Measurements from ENCODE around the gene B4GALT6. TPM values are rescaled to one million over a fixed set of nuclear protein-coding genes. Genes with fewer than 3 reads are reported as not detected.
A peak's percentile ranks its signal among the peaks of the same experiment; 100 is the strongest.

B4GALT6 gene
- total and polyA plus RNA-seq, 10 of the 15 experiments (the other 5 are each of a cell fraction or from before 2014, with no cell fraction given), result 11.9 to 47.4 (median 18.0) TPM

DNA sequence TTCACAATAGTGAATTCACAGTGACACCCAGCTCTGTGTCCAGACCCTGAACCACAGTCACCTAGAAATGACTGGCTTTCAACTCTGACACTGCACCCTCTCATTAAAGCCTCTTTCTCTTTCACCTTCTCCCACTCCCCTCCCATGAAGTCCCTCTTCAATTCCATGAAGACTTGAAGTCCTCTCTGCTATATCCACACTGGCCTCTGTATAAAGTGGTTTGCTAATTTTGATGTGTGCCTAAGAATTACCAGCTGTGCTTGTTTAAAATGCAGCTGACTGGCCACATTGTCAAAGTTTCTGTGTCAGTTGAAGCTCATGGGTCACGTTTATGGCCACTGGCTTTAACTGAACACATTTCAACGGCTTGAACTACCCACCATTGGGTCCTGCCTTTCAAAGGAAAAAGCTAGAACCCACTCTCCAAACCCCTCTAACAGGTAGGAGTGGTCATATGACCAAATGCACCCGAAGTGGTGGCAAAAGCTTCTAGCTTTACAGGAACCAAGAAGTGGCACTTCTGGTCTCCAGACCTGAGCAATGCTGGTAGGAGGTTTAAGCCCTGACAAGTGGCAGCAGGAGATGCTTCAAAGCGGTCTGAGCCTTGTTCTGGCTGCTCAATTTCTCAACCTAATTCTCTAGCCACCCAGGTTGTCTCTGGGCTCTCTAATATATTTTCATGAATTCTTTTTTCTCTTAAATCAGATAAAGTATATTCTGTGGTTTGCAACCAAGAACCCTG, 34.2 kb downstream of the B4GALT6 start (continued):
- no peak for TF ChIP-seq MYC (IDR thresholded peaks at IDR 0.05; ENCODE audit: insufficient read depth, insufficient read length, insufficient replicate concordance, low read length, severe bottlenecking)
- no peak for TF ChIP-seq POLR2A (IDR thresholded peaks at IDR 0.05; ENCODE audit: low read depth, low read length)
- TF ChIP-seq KAT2A (conservative IDR thresholded peaks at IDR 0.05; ENCODE audit: control insufficient read depth, low read depth, low read length), result no peak
- peak in 1 of 2 experiments; percentile 80; a peak in 2 of 4 replicates for TF ChIP-seq BHLHE40 (IDR thresholded peaks at IDR 0.05; ENCODE audit: borderline replicate concordance in 1 of 2, low read depth in 2 of 2, low read length in 1 of 2)
- TF ChIP-seq RUNX3 (IDR thresholded peaks at IDR 0.05; ENCODE audit: low read length), result peak; percentile 75
- no peak for TF ChIP-seq BACH1 (IDR thresholded peaks at IDR 0.05; ENCODE audit: borderline replicate concordance)
- TF ChIP-seq ASH2L (IDR thresholded peaks at IDR 0.05; ENCODE audit: borderline replicate concordance, low read depth), result no peak
- TF ChIP-seq SMC3 (IDR thresholded peaks at IDR 0.05; ENCODE audit: borderline replicate concordance, low read length), result no peak
- peak; percentile 45 for TF ChIP-seq IKZF1 (conservative IDR thresholded peaks at IDR 0.05)
- TF ChIP-seq JUNB (IDR thresholded peaks at IDR 0.05), result peak; percentile 53; the same call in 1 of the 2 replicates
- TF ChIP-seq SUZ12 (IDR thresholded peaks at IDR 0.05; ENCODE audit: unreplicated experiment), result no peak
- TF ChIP-seq EGR1 (IDR thresholded peaks at IDR 0.05; ENCODE audit: borderline replicate concordance in 1 of 2, low read depth in 2 of 2, low read length in 2 of 2), result no peak
- TF ChIP-seq EP300 (IDR thresholded peaks at IDR 0.05; ENCODE audit: borderline replicate concordance in 1 of 2, control insufficient read depth in 1 of 2, low read depth in 2 of 2, low read length in 2 of 2), result peak in 1 of 2 experiments; percentile 44; a peak in 1 of 4 replicates
- peak; percentile 75 for TF ChIP-seq BCL11A (IDR thresholded peaks at IDR 0.05; ENCODE audit: low read depth, low read length)
- TF ChIP-seq YY1 (IDR thresholded peaks at IDR 0.05; ENCODE audit: low read depth, low read length), result no peak
- TF ChIP-seq MYB (IDR thresholded peaks at IDR 0.05; ENCODE audit: borderline replicate concordance, low read depth, low read length), result no peak
- 0 out of 2 replicates have a peak, but pooled peaks have one; percentile 24 for TF ChIP-seq CREM (IDR thresholded peaks at IDR 0.05; ENCODE audit: low read depth)
- TF ChIP-seq ZSCAN29 (IDR thresholded peaks at IDR 0.05), result no peak
- TF ChIP-seq CREB1 (IDR thresholded peaks at IDR 0.05; ENCODE audit: low read depth), result no peak
- no peak for TF ChIP-seq CBX3 (IDR thresholded peaks at IDR 0.05; ENCODE audit: borderline replicate concordance, low read depth)
- TF ChIP-seq POU2F2 (IDR thresholded peaks at IDR 0.05; ENCODE audit: borderline replicate concordance, low read depth, low read length), result no peak
- TF ChIP-seq CBFB (IDR thresholded peaks at IDR 0.05; ENCODE audit: low read depth), result no peak
- no peak for TF ChIP-seq MEF2A (IDR thresholded peaks at IDR 0.05; ENCODE audit: insufficient read depth, low read depth, low read length)
- no peak for TF ChIP-seq NRF1 (conservative IDR thresholded peaks at IDR 0.05; ENCODE audit: low read depth, low read length)
- no peak for TF ChIP-seq WRNIP1 (IDR thresholded peaks at IDR 0.05; ENCODE audit: borderline replicate concordance, low read depth, low read length)
- TF ChIP-seq CHD1 (IDR thresholded peaks at IDR 0.05; ENCODE audit: low read depth, low read length), result no peak
- peak; percentile 33; the same call in 1 of the 2 replicates for TF ChIP-seq POLR2AphosphoS5 (IDR thresholded peaks at IDR 0.05; ENCODE audit: low read length)
- TF ChIP-seq, protein P1, sequence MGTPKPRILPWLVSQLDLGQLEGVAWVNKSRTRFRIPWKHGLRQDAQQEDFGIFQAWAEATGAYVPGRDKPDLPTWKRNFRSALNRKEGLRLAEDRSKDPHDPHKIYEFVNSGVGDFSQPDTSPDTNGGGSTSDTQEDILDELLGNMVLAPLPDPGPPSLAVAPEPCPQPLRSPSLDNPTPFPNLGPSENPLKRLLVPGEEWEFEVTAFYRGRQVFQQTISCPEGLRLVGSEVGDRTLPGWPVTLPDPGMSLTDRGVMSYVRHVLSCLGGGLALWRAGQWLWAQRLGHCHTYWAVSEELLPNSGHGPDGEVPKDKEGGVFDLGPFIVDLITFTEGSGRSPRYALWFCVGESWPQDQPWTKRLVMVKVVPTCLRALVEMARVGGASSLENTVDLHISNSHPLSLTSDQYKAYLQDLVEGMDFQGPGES (IDR thresholded peaks at IDR 0.05), result no peak
- 0 out of 2 replicates have a peak, but pooled peaks have one; percentile 52 for TF ChIP-seq RB1 (IDR thresholded peaks at IDR 0.05; ENCODE audit: borderline replicate concordance)
- no peak for TF ChIP-seq TCF12 (IDR thresholded peaks at IDR 0.05; ENCODE audit: low read depth, low read length)
- peak; percentile 64 to 73; a peak in 3 of 4 replicates for TF ChIP-seq IKZF2 (IDR thresholded peaks at IDR 0.05)
- TF ChIP-seq LARP7 (IDR thresholded peaks at IDR 0.05), result no peak
- no peak for TF ChIP-seq ZNF207 (IDR thresholded peaks at IDR 0.05; ENCODE audit: borderline replicate concordance)
- no peak for TF ChIP-seq RAD21 (IDR thresholded peaks at IDR 0.05; ENCODE audit: insufficient read depth, low read depth, low read length)
